22Rv1 (cell line): Measurements from ENCODE around the gene MAFF.

Source experiments
- CTCF ChIP-seq: fragments of 450-650 bp; IDR thresholded peaks from 2 replicates; pipeline ENCODE4 v1.5.1; 2017; ENCODE audit warnings: mild to moderate bottlenecking
- ZFX ChIP-seq: fragments of 450-650 bp; IDR thresholded peaks from 2 replicates; pipeline ENCODE4 v1.6.1; 2017; ENCODE audit warnings: antibody characterized with exemption, borderline replicate concordance

GRCh38 chr22:38257181-38257580 is 55.4 kb downstream of the MAFF start:
- TF ChIP-seq CTCF (no peak), ZFX (no peak)
